Keratinocyte (primary cell): Measurements from ENCODE around the gene TTC21B. TPM values are rescaled to one million over a fixed set of nuclear protein-coding genes. Genes with fewer than 3 reads are reported as not detected.

Experiments
- DNase-seq: peaks from one replicate; pipeline ENCODE4 v3.0.0-alpha.2; 2011; ENCODE audit warnings: low read depth, missing footprints, low spot score
- FAIRE-seq: peaks from 2 replicates; lab custom pipeline; 2011; peaks lifted over from hg19 to GRCh38; lab: Jason Lieb, UNC
- H2AFZ ChIP-seq: 2 replicates; pipeline ENCODE4 v1.6.0; 2012; ENCODE audit warnings: low read length, control low read depth, inconsistent platforms; ENCODE audit not compliant: control insufficient read depth
- H3K27ac ChIP-seq: 2 replicates; pipeline ENCODE4 v1.5.1; 2011; ENCODE audit warnings: low read length; ENCODE audit not compliant: control insufficient read depth, insufficient read depth
- H3K27me3 ChIP-seq: 3 replicates; pipeline ENCODE4 v1.6.0; 2011; ENCODE audit warnings: low read length; ENCODE audit not compliant: control insufficient read depth, insufficient read depth; ENCODE audit errors: extremely low read depth
- H3K36me3 ChIP-seq, 2 experiments: 2 replicates in 1 of 2; 3 replicates in 1 of 2; pipeline ENCODE4 v1.5.1; 2011; ENCODE audit warnings: low read length in 2 of 2, mild to moderate bottlenecking in 1 of 2; ENCODE audit not compliant: control insufficient read depth in 2 of 2, insufficient read depth in 2 of 2; ENCODE audit errors: extremely low read depth in 1 of 2
- H3K4me1 ChIP-seq: 3 replicates; pipeline ENCODE4 v1.5.1; 2011; ENCODE audit warnings: low read length; ENCODE audit not compliant: control insufficient read depth, insufficient read depth; ENCODE audit errors: extremely low read depth
- H3K4me2 ChIP-seq: 3 replicates; pipeline ENCODE4 v1.6.0; 2011; ENCODE audit warnings: low read depth, low read length; ENCODE audit not compliant: control insufficient read depth, insufficient read depth; ENCODE audit errors: extremely low read depth
- H3K4me3 ChIP-seq, 3 experiments: fragments of 200-600 bp in 1 of 3; sonication (generic) in 1 of 3; 2 replicates in 2 of 3; 3 replicates in 1 of 3; pipeline ENCODE4 v1.5.1; 2011 to 2016; ENCODE audit warnings: low read length in 3 of 3, mild to moderate bottlenecking in 3 of 3, control low read depth in 2 of 3, inconsistent platforms in 1 of 3, low read depth in 1 of 3, mixed read lengths in 1 of 3, mixed run types in 1 of 3, moderate library complexity in 1 of 3; ENCODE audit not compliant: control insufficient read depth in 2 of 3, insufficient read depth in 2 of 3; ENCODE audit errors: extremely low read depth in 1 of 3
- H3K79me2 ChIP-seq: 2 replicates; pipeline ENCODE4 v1.6.0; 2012; ENCODE audit warnings: low read length; ENCODE audit not compliant: control insufficient read depth, insufficient read depth
- H3K9ac ChIP-seq: 3 replicates; pipeline ENCODE4 v1.6.0; 2011; ENCODE audit warnings: low read length; ENCODE audit not compliant: control insufficient read depth, insufficient read depth; ENCODE audit errors: extremely low read depth
- H3K9me1 ChIP-seq: 3 replicates; pipeline ENCODE4 v1.6.0; 2011; ENCODE audit warnings: low read length; ENCODE audit not compliant: control insufficient read depth, insufficient read depth; ENCODE audit errors: extremely low read depth
- H3K9me3 ChIP-seq: 2 replicates; pipeline ENCODE4 v1.5.1; 2012; ENCODE audit warnings: low read depth, low read length; ENCODE audit not compliant: control insufficient read depth
- H4K20me1 ChIP-seq: 3 replicates; pipeline ENCODE4 v1.6.0; 2011; ENCODE audit warnings: low read length; ENCODE audit not compliant: control insufficient read depth, insufficient read depth; ENCODE audit errors: extremely low read depth
- CTCF ChIP-seq, 3 experiments: IDR thresholded peaks in 1 of 3; conservative IDR thresholded peaks in 1 of 3; optimal IDR thresholded peaks in 1 of 3; 2 replicates in 2 of 3; 3 replicates in 1 of 3; pipeline versions ENCODE3 to v1.5.1; 2011; ENCODE audit warnings: low read length in 3 of 3, mild to moderate bottlenecking in 3 of 3, moderate library complexity in 2 of 3, control low read depth in 1 of 3, inconsistent platforms in 1 of 3; ENCODE audit not compliant: insufficient read depth in 2 of 3; ENCODE audit errors: extremely low read depth in 1 of 3
- EZH2 ChIP-seq: IDR thresholded peaks from one replicate; pipeline ENCODE4 v1.6.1; 2012; ENCODE audit warnings: inconsistent platforms, mild to moderate bottlenecking, low read length, moderate library complexity
- dilution Hi-C: fragments of 300-500 bp; cut with MboI; formaldehyde crosslinking; loops from one replicate; pipeline ENCODE4 v1.7.0; 2020; ENCODE audit warnings: low sequenced_read_pairs; ENCODE audit not compliant: extremely low pct_ligation_motif_present
- polyA plus RNA-seq, 5 experiments: library from polyadenylated mRNA; depleted of rRNA in 3 of 5; stranded (reverse) in 3 of 5; stranded (forward) in 1 of 5; unstranded in 1 of 5; fragments of >200 nt; gene quantifications; 1 replicate in 1 of 5; 2 replicates in 3 of 5; 3 replicates in 1 of 5; pipeline versions ENCODE4 v1.2.1 to v1.2.3, GENCODE V29; 2011 to 2012; ENCODE audit warnings: missing spikeins in 2 of 5, low read depth in 1 of 5, low replicate concordance in 1 of 5

Gene TTC21B
- polyA plus RNA-seq, 1 donor (not counting 4 experiments of a cell fraction or from before 2014, with no cell fraction given) = 8.0 TPM

DNA sequence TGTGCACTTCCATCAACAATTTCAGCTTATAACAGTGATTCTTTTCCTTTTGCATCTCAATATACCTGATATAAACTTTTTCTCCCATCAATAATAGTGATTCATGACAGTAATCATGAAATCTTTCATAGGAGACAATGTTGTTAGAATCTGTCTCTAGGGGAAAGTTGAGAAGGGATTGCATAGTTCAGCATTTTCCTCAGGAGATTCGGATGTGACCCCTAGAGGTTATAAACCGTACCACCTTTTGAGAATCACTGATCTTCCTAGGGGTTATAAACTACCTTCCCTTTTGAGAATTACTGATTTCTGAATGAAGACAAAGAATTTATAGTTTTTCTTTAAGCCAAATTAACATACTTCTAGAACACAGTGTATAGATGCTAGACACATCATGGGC lies 106.6 kb downstream of the TTC21B start:
- Histone ChIP-seq H3K9me3 (no peaks in the 10 kb centered on the region), H2AFZ (no peak overlapping the region), H4K20me1 (no peaks in the 10 kb centered on the region), H3K4me3 (no peak overlapping the region), H3K27me3 (no peaks in the 10 kb centered on the region), H3K27ac (no peak overlapping the region), H3K9me1 (no peaks in the 10 kb centered on the region), H3K79me2 (no peaks in the 10 kb centered on the region), H3K4me1 (no peaks in the 10 kb centered on the region), H3K9ac (no peak overlapping the region), H3K4me2 (no peak overlapping the region), H3K36me3 (no peaks in the 10 kb centered on the region)
- DNase-seq (no peak), FAIRE-seq (no peak)
- TF ChIP-seq EZH2 (no peak), CTCF (optimal IDR thresholded peaks at IDR 0.05 in 1 of 3, IDR thresholded peaks at IDR 0.05 in 1 of 3, conservative IDR thresholded peaks at IDR 0.05 in 1 of 3; ENCODE audit: extremely low read depth in 1 of 3, insufficient read depth in 2 of 3, low read length in 3 of 3) (no peak)
- dilution Hi-C loops = no loop called here

- DNase-seq (no peak), FAIRE-seq (no peak)
- H2AFZ ChIP-seq = no peak overlapping the region
- H3K4me2 ChIP-seq = no peak overlapping the region
- no peaks in the 10 kb centered on the region for H3K79me2 ChIP-seq
- H3K9ac ChIP-seq = no peak overlapping the region
- no peak overlapping the region for H3K27ac ChIP-seq
- no peaks in the 10 kb centered on the region for H3K9me3 ChIP-seq
- H3K4me3 ChIP-seq = no peak overlapping the region
- no peaks in the 10 kb centered on the region for H4K20me1 ChIP-seq
- no peaks in the 10 kb centered on the region for H3K27me3 ChIP-seq
- no peak for TF ChIP-seq CTCF (optimal IDR thresholded peaks at IDR 0.05 in 1 of 3, IDR thresholded peaks at IDR 0.05 in 1 of 3, conservative IDR thresholded peaks at IDR 0.05 in 1 of 3; ENCODE audit: extremely low read depth in 1 of 3, insufficient read depth in 2 of 3, low read length in 3 of 3)
- TF ChIP-seq EZH2 = no peak
- no peaks in the 10 kb centered on the region for H3K36me3 ChIP-seq
- dilution Hi-C loops = no loop called here
- H3K9me1 ChIP-seq = no peaks in the 10 kb centered on the region
- H3K4me1 ChIP-seq = no peaks in the 10 kb centered on the region
Measured at GRCh38 chr2:165846056-165846455, 107.5 kb downstream of the TTC21B start.
